Sigmoid colon (tissue), 7 donors: ENCODE data around the gene APOF. TPM values are rescaled to one million over a fixed set of nuclear protein-coding genes. Genes with fewer than 3 reads are reported as not detected.
A peak's percentile ranks its signal among the peaks of the same experiment; 100 is the strongest.

ENCODE experiments used
- DNase-seq: peaks from one replicate; pipeline ENCODE4 v3.0.0-alpha.2; 2019
- H3K27ac ChIP-seq, 4 donors: fragments of 200-600 bp; sonication (generic); one replicate each; pipeline ENCODE4 v1.5.1; 2016 to 2019; ENCODE audit warnings: mild to moderate bottlenecking in 1 of 4
- H3K27me3 ChIP-seq, 3 donors: fragments of 200-600 bp; sonication (generic); one replicate each; pipeline ENCODE4 v1.5.1; 2019; ENCODE audit warnings: mild to moderate bottlenecking in 1 of 3
- H3K36me3 ChIP-seq, 4 donors: fragments of 200-600 bp; sonication (generic); one replicate each; pipeline ENCODE4 v1.5.1; 2016 to 2019
- H3K4me1 ChIP-seq, 4 donors: fragments of 200-600 bp; sonication (generic); one replicate each; pipeline ENCODE4 v1.5.1; 2017 to 2019
- H3K4me3 ChIP-seq, 4 donors: fragments of 200-600 bp; sonication (generic); one replicate each; pipeline ENCODE4 v1.5.1; 2017 to 2019; ENCODE audit warnings: mild to moderate bottlenecking in 2 of 4, moderate library complexity in 1 of 4
- H3K9me3 ChIP-seq, 4 donors: fragments of 200-600 bp in 3 of 4; sonication (generic) in 3 of 4; one replicate each; pipeline versions ENCODE4 v1.5.1 to v1.6.1; 2013 to 2019
- CTCF ChIP-seq, 4 experiments: fragments of 450-650 bp in 3 of 4; fragments of 200-600 bp in 1 of 4; IDR thresholded peaks; one replicate each; pipeline ENCODE4 v1.5.1; 2016 to 2019; ENCODE audit warnings: antibody characterized with exemption in 4 of 4, mild to moderate bottlenecking in 3 of 4, moderate library complexity in 2 of 4
- EP300 ChIP-seq, 4 donors: sonication (generic); formaldehyde crosslinking; IDR thresholded peaks; one replicate each; pipeline ENCODE4 v1.6.1; 2017; ENCODE audit warnings: antibody characterized with exemption in 4 of 4
- POLR2A ChIP-seq, 2 donors: fragments of 450-650 bp; IDR thresholded peaks; one replicate each; pipeline ENCODE4 v1.6.1; 2016; ENCODE audit warnings: antibody characterized with exemption in 2 of 2, mild to moderate bottlenecking in 2 of 2, moderate library complexity in 2 of 2
- POLR2AphosphoS5 ChIP-seq, 4 donors: sonication (generic); formaldehyde crosslinking; IDR thresholded peaks; one replicate each; pipeline ENCODE4 v1.6.1; 2017; ENCODE audit warnings: antibody characterized with exemption in 4 of 4
- WGBS, 2 donors: extraction: QIAGEN DNeasy Blood & Tissue Kit; methylation state at CpG; one replicate each; pipeline ENCODE4 v1.1.7; 2013; 5-methylcytosine and 5-hydroxymethylcytosine counted together
- intact Hi-C: fragments of 100-400 bp; cut with DNase I; formaldehyde crosslinking; loops from one replicate; pipeline ENCODE4 v1.15.1; 2023
- polyA plus RNA-seq, 3 donors: library from polyadenylated mRNA; stranded (reverse); fragments of 200-250 nt; gene quantifications; one replicate each; pipeline ENCODE4 v1.2.3, GENCODE V29; 2013
- total RNA-seq, 4 donors: library from RNA; depleted of rRNA; stranded (reverse); fragments of >200 nt; gene quantifications; one replicate each; pipeline ENCODE4 v1.1.0, GENCODE V29; 2016
- donor health status: healthy with polysubstance abuse.
- donor health status: Bipolar disorder and iron deficiency.
- donor health status: healthy.

The APOF gene
- total and polyA plus RNA-seq, 7 donors = not detected

GRCh38 chr12:56361487-56362129, 1.0 kb downstream of the APOF start:
- H3K4me1 ChIP-seq = peaks cover 0 to 23% (median 18%) of the 10 kb centered on the region in 4 donors
- H3K4me3 ChIP-seq = no peak overlapping the region
- no peak overlapping the region for H3K27ac ChIP-seq
- DNase-seq = peak; percentile 59
- peaks cover 0 to under 1% (median 0%) of the 10 kb centered on the region in 4 donors for H3K36me3 ChIP-seq
- H3K27me3 ChIP-seq = no peaks in the 10 kb centered on the region
- H3K9me3 ChIP-seq = no peaks in the 10 kb centered on the region
- 86 to 90% methylated on average over 8 of the region's 8 CpGs for WGBS, 2 donors
- no peak for TF ChIP-seq CTCF (IDR thresholded peaks at IDR 0.05)
- TF ChIP-seq EP300 (IDR thresholded peaks at IDR 0.05) = no peak
- TF ChIP-seq POLR2A (IDR thresholded peaks at IDR 0.05) = no peak
- no peak for TF ChIP-seq POLR2AphosphoS5 (IDR thresholded peaks at IDR 0.05)
- intact Hi-C loops = loop anchor here (2.0 kb wide), 1 partner anchor 103 kb away; no protein-coding TSS in a partner anchor

- DNase-seq = peak; percentile 99
- intact Hi-C loops = loop anchor here (1.0 to 2.0 kb wide), 2 partner anchors 89 to 105 kb away; partner anchors contain the start of gene TIMELESS
- Histone ChIP-seq H3K4me3 (peak within 1 kb of the TSS; percentile 64 to 91 (median 78)), H3K36me3 (peaks cover 6 to 16% (median 10%) of the 10 kb centered on the region in 4 donors), H3K27me3 (no peaks in the 10 kb centered on the region), H3K9me3 (no peaks in the 10 kb centered on the region), H3K4me1 (peaks cover 0 to 23% (median 18%) of the 10 kb centered on the region in 4 donors), H3K27ac (peak within 1 kb of the TSS; percentile 88 to 92 (median 90))
- TF ChIP-seq POLR2AphosphoS5 (IDR thresholded peaks at IDR 0.05) (peak; percentile 40 to 83 (median 76)), EP300 (IDR thresholded peaks at IDR 0.05) (peak in 2 of 4 donors; percentile 23 to 57), POLR2A (IDR thresholded peaks at IDR 0.05) (peak; percentile 61 to 82), CTCF (IDR thresholded peaks at IDR 0.05) (peak in 1 of 4 experiments; percentile 13)
- 0% methylated on average over 54 of the region's 54 CpGs for WGBS, 2 donors
These were observed 2.5 kb downstream of the APOF start, which contains the start of gene STAT2 for GRCh38 chr12:56359851-56360767. Gene STAT2 (minus strand): TSS chr12:56360107. CDS start chr12:56356571, 3,536 bp downstream.

- peak in 2 of 4 donors; percentile 58 to 65 for TF ChIP-seq POLR2AphosphoS5 (IDR thresholded peaks at IDR 0.05)
- no peak for TF ChIP-seq EP300 (IDR thresholded peaks at IDR 0.05)
- TF ChIP-seq CTCF (IDR thresholded peaks at IDR 0.05) = no peak
- peak in 1 of 2 donors; percentile 35 for TF ChIP-seq POLR2A (IDR thresholded peaks at IDR 0.05)
- H3K4me3 ChIP-seq = peak overlapping the region; percentile 64 to 91 (median 78)
- intact Hi-C loops = no loop called here
- 9 to 30% methylated on average over 1 of the region's 1 CpG for WGBS, 2 donors
- no peaks in the 10 kb centered on the region for H3K27me3 ChIP-seq
- no peaks in the 10 kb centered on the region for H3K9me3 ChIP-seq
- peak; percentile 66 for DNase-seq
- H3K27ac ChIP-seq = peak overlapping the region; percentile 88 to 92 (median 90)
- peaks cover 17 to 27% (median 21%) of the 10 kb centered on the region in 4 donors for H3K36me3 ChIP-seq
- peaks cover 0 to 23% (median 18%) of the 10 kb centered on the region in 4 donors for H3K4me1 ChIP-seq
These were observed 3.7 kb downstream of the APOF start for GRCh38 chr12:56358836-56359532.

GRCh38 chr12:56351325-56351724, 11.3 kb downstream of the APOF start:
- Histone ChIP-seq H3K4me1 (no peaks in the 10 kb centered on the region), H3K4me3 (no peak overlapping the region), H3K27me3 (no peaks in the 10 kb centered on the region), H3K27ac (no peak overlapping the region), H3K9me3 (no peaks in the 10 kb centered on the region), H3K36me3 (peaks cover 46 to 99% (median 79%) of the 10 kb centered on the region in 4 donors)
- 94 to 99% methylated on average over 2 of the region's 2 CpGs for WGBS, 2 donors
- DNase-seq = no peak
- intact Hi-C loops = no loop called here
- TF ChIP-seq POLR2A (IDR thresholded peaks at IDR 0.05) = no peak
- no peak for TF ChIP-seq POLR2AphosphoS5 (IDR thresholded peaks at IDR 0.05)
- TF ChIP-seq CTCF (IDR thresholded peaks at IDR 0.05) = no peak
